ENCODE measurements around the gene SCRN3.

DNA sequence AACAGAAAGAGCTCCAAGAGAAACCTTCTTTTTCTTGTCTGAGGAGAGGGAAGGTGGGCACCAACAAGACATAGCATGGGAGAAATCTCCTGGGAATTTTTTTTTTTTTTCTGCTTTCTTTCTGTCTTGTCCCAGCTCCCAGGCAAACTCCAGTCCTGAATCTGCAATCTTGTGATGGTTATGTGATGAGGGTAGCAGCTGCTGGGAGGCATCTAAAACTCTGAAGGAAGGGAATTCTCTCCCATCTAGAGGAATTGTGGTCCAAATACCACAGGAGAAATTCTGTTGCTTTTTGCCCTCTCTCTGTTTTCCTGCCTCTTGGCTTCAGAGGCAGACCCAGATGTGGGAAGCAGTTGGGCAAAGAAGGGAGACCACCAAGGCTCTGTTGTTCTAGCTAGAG is 16.7 kb downstream of the SCRN3 start:
- TF ChIP-seq, protein P1, sequence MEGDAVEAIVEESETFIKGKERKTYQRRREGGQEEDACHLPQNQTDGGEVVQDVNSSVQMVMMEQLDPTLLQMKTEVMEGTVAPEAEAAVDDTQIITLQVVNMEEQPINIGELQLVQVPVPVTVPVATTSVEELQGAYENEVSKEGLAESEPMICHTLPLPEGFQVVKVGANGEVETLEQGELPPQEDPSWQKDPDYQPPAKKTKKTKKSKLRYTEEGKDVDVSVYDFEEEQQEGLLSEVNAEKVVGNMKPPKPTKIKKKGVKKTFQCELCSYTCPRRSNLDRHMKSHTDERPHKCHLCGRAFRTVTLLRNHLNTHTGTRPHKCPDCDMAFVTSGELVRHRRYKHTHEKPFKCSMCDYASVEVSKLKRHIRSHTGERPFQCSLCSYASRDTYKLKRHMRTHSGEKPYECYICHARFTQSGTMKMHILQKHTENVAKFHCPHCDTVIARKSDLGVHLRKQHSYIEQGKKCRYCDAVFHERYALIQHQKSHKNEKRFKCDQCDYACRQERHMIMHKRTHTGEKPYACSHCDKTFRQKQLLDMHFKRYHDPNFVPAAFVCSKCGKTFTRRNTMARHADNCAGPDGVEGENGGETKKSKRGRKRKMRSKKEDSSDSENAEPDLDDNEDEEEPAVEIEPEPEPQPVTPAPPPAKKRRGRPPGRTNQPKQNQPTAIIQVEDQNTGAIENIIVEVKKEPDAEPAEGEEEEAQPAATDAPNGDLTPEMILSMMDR (conservative IDR thresholded peaks at IDR 0.05): no peak
- TF ChIP-seq ZFX (IDR thresholded peaks at IDR 0.05): no peak
